ENCODE results near the gene EFNA1.

Gene EFNA1, protein sequence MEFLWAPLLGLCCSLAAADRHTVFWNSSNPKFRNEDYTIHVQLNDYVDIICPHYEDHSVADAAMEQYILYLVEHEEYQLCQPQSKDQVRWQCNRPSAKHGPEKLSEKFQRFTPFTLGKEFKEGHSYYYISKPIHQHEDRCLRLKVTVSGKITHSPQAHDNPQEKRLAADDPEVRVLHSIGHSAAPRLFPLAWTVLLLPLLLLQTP

DNA sequence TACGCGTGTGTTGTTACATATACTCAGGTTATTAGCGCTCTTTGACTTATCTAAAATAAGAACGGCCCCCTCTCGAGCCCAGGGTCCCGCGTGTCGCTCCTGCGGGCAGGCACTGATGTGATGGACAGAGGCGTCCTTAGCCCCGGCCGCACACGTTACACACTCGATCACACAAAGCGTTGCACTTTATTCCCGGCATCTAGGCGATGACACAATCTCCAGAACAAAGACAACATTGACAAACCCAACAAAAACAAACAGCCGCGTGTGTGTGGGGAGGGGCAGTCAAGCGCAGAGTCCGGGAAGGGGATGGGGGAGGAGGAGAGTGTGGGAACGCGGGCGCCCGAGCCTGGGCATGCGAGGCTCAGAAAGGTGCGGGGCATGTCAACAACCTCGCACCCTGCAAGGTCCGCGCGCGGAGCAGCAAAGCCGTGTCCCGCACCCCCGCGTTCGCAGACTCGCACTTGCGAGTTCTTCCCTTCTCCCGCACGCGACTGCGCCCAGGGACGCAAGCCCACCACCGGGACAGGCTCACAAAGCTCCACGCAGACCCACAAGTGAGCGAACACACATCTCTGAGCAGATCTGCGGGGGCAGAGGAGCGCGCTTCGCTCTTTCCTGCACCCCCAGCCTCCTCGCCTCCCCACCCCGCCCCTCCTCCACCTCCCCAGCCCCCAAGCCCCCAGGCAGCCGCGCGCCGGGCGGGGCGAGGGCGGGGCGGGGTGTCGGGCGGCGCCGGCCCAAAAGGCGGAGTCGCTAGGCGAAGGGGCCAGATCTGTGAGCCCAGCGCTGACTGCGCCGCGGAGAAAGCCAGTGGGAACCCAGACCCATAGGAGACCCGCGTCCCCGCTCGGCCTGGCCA is at the start of gene EFNA1:
Gene EFNA1, plus strand, starts transcription at position 772 of the 862 bp plus-strand sequence. CDS start 102 bp downstream, outside the sequence.
- peak; percentile 3 to 17 for DNase-seq (ENCODE audit: low read depth in 2 of 2, low spot score in 1 of 2)

DNA sequence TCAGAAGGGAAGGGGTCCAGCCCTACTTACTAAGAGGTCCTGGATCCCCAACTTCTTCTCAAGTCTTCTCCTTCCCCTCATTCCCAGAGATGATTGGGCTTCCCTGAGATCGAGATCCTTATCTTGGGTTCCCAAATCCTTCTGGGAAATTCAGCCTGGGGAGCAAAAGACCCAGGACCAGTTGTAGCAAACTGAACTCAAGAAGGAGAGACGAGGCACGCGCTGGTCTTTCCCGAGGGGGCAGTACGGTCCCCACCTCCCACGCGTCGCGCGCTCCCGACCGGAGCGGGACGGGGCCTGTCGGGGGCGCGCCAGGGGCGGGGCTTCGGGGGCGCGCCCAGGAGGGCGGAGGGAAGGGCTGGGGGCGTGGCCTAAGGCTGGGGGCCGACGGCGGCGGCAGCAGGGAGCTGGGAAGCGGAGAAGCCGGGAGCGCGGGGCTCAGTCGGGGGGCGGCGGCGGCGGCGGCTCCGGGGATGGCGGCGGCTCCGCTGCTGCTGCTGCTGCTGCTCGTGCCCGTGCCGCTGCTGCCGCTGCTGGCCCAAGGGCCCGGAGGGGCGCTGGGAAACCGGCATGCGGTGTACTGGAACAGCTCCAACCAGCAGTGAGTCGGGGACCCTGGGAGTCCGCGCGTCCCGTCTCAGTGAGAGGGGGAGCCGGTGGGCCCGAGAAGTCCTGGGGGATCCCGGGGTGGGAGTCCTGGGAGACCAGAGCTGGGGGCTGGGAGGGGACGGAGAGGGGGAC is 49.0 kb upstream of the EFNA1 start, which contains the start of gene EFNA3:
Gene EFNA3, plus strand, starts transcription at position 369 of the 741 bp plus-strand sequence. Its CDS starts 105 bp downstream, at position 474.
- no peak for DNase-seq (ENCODE audit: low read depth in 2 of 2, low spot score in 1 of 2)

DNA sequence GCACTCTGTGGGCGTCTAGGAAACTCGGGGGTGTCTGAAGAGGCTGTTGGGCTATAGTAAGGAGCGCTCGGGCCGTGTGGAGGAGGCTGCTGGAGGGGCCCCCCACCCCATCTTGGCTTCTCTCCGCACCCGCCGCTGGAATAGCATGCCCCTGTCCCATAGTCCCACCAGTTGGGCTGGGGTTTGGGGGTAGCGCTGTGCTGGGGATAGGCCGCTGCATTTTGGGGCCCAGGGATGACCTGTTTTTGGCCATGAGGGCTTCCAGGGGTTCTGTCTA is 48.5 kb upstream of the EFNA1 start:
- no peak for DNase-seq (ENCODE audit: low read depth in 2 of 2, low spot score in 1 of 2)

DNA sequence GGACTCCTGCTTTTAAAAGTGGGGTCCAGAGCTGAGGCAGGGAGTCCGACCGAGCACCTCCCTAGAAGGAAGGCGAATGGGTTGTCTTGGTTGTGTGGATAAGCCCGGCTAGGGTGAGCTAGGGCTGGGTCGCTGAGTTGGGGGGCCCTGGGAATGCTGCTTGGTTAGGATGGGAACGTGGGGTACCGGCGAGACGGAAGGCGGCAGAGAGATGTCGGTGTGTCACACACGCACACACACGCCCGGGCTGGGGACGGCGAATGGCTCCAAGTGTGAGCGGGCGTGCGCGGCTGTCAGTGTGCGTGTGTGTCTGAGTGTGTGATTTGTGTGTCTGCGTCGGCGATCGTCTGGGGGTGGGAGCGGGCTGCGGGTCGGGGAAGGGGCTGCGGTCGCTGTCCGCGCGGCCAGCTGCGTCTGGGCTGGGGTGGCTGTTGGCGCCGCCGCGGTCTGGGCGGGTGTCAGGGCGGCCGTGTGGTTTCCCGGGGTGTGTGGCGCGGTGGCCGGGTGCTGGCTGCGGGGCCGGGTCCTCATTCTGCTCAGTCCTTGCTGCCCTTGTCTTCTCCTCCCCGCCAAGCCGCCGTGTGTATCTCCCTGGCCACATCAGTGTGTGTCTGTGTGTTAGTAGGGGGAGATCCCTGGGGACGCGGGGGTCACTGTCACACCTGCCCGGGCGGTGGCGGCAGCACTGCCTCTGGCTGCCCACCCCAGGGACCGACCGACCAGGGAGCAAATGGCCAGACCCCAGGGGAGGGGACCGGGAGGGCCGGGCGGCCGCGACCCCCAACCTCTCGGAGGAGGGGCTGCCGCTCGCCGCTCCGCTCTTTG is 48.0 kb upstream of the EFNA1 start:
- no peak for DNase-seq (ENCODE audit: low read depth in 2 of 2, low spot score in 1 of 2)

DNA sequence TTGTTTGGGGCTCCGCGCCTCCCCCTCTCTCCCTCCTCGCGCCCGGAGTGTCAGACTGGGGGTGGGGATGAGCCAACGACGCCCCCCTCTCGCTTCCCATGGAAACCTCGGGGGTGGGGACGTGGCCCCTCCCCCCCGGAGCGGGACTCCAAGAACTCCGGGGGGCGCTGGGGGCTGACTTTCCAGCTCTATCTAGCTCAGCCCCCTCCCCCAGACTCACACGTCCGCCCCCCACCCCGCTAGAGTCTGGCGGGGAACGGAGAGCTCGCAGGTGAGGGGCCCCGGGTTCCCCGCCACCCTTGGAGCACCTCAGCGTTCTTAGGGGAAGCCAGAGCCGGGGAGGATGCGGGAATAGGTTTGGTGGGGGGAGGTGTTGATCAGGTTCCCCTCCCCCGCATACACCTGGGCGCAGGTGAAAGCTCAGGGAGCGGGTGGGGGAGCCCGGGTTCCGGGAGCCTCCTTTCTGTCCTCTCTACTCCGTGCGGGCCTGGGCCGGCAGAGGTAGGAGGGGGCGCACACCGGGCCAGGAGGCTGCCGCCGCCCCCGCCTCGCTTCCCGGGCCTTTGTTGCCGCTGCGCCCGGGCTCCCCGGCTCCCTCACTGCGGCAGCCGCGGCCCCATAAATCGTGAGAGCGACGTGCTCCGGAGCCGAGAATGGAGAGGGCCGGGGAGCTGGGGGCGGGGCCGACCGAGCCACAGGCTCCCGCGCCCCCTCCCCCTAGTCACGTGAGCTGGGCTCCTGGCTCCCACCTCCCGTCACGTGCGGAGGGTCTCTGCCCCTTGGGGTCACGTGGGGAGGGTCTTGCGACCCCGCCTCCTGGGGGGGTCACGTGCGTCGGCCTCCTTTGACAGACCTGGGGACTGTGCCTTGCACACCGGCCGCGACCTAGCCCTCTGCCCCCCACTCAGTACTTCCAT is 47.1 kb upstream of the EFNA1 start:
- DNase-seq (ENCODE audit: low read depth in 2 of 2, low spot score in 1 of 2) = no peak

DNA sequence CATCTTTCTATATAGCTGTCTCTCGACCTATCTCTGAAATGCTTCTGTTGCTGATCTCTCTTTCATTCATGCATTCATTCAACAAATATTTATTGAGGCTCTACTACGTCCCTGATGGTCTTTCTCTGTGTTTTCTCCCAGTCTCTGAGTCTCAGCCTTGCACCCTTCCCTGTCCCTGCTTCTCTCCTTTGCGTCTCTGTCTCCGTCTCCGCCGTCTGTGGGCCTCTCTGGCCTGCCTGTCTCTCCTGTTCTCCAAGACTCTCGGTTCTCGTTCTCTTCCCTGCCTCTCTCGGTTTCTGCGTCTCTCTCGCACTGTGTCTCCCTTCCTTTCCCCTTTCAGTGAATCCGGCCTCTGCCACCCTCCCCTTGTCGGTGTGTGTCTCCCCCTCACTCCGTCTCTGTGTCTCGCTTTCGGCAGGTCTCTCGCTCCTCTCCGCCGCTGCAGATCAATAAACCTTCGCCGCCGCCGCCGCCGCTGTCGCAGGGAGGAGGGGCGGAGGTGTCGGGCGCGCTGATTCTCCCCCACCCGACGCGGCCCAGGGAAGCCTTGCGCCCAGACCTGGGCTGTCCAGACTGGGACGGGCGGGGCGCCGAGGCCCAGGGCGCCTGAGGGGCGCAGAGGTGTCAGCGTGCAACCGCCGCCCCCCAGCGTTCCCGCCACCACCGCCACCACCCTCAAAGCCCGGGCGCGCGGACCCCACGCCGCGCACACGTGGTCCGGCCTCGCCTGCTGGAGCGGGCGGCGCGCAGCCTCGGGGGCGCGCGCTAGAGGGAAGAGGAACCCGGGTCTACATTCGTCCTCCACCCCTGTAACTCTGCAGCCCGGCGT is 46.0 kb upstream of the EFNA1 start:
- DNase-seq (ENCODE audit: low read depth in 2 of 2, low spot score in 1 of 2) = no peak

DNA sequence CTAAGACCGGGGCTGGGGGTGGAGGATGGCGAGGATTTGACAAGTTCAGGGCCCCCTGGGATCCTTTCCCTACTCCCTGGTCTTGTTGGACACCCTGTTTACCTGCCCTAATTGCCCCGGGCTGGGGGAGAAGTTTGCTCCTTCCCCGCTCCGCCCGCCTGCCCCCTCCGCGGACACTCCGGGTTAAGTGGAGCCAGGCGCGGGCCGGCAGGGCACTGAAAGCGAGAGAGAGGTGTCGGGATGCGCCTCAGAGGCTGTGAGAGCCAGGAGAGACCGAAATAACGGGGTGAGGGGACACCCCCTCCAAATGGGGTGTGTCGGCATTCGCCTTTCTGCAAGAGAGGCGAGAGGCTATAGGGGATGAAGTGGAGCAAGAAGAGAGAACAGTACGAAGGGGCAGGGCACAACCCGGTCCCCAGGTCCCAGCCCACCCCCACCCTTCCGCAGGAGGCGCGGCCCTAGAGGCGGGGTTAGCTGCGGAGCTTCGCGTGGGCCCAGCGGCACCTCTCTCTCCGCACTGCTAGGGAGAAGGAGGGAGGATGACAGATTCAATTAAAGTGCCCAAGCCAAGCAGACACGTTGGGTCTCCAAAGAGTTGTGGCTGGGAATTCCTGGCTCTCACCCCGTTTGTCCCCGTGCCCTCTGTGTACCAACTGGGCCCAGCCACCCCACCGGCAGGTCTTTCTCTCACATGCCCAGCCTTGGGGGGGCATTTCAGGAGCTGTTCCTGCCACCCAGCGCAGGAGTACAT is 45.2 kb upstream of the EFNA1 start:
- DNase-seq (ENCODE audit: low read depth in 2 of 2, low spot score in 1 of 2) = no peak

DNA sequence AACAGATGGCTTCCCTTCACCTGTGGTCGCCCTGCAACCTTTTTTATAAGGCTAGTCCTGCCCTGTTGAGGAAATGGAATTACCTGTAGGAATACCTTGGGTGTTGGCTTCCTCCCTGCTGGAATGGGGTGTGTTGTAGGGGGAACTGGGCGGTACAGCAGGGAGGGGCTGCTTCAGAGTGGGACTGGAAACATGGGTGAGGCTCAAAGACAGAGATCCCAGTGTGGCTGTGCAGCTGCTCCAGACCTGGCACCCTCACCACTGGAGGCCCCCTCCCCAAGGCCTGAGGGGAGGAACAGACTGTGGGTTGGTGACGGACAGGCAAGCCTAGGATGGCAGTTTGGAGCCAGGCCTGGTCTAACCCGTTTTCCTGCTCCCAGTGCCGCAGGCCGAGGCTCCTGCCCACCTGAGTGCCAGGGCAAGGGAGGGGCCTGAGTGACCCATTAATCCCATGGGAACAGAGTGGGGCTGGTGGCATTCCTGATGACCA is 44.6 kb upstream of the EFNA1 start:
- DNase-seq (ENCODE audit: low read depth in 2 of 2, low spot score in 1 of 2) = no peak

DNA sequence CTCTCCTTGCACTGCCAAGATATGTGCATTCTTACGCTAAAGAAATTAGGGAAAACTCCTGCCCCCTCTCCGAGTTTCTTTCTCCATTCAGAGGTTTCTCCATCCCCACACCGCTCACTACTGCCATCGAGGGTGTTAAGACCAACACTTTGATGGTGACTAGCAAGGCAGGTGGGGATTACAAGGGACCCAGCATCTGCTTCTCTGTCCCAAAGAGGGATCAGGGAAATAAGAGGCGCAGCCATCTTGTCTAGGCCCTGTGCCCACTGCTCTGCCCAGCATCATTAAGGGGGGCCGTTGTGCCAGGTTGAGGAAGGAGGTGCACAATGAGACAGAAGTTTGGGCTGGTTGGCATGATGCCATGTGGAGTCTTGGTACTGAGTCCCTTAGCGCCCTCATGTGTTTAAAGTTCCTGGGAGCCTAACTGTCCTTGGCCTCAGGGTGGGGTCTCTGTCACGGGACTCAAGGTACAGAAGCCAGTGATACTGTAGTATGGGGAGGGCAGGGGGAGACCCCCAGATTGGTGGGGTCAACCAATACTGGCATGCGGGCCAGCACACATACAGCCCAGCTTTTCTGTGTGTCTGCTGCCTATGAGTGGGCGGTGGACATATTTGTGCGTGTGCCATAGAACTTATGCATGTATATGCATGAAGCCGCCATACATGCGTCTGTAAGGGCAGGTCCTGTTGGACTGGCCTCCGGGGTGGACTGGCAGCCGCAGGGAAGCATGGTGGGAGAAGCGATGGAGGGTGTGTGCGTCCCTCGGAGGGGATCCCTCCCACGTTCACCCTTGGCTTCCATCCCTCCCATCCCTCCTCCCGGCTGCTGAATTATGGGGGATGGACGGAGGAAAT is 43.6 kb upstream of the EFNA1 start:
- no peak for DNase-seq (ENCODE audit: low read depth in 2 of 2, low spot score in 1 of 2)

DNA sequence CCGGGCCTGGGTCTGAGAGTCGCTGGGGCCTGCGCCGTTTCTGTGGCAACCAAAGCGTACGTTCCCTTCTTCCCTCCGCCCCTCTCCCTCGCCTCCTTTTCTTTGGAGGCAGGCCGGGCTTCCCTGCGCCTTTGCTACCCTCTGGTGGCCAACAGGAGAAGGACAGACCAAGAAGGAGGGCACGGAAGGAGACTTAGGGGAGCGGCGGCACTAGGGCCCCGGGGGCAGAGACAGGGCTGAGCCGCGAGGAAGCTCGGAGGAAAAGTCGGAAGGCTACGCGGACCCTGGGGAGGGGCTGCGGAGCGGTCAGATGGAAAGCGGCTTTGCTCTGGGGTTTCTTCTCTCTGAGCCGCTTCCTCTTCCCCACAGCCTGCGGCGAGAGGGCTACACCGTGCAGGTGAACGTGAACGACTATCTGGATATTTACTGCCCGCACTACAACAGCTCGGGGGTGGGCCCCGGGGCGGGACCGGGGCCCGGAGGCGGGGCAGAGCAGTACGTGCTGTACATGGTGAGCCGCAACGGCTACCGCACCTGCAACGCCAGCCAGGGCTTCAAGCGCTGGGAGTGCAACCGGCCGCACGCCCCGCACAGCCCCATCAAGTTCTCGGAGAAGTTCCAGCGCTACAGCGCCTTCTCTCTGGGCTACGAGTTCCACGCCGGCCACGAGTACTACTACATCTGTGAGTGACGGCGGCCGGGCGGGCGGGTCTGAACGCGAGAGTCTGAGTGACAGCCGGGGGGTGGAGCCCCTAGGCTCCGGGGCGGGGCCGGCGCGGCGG is 42.8 kb upstream of the EFNA1 start:
- DNase-seq (ENCODE audit: low read depth in 2 of 2, low spot score in 1 of 2) = peak; percentile 78 to 84

DNA sequence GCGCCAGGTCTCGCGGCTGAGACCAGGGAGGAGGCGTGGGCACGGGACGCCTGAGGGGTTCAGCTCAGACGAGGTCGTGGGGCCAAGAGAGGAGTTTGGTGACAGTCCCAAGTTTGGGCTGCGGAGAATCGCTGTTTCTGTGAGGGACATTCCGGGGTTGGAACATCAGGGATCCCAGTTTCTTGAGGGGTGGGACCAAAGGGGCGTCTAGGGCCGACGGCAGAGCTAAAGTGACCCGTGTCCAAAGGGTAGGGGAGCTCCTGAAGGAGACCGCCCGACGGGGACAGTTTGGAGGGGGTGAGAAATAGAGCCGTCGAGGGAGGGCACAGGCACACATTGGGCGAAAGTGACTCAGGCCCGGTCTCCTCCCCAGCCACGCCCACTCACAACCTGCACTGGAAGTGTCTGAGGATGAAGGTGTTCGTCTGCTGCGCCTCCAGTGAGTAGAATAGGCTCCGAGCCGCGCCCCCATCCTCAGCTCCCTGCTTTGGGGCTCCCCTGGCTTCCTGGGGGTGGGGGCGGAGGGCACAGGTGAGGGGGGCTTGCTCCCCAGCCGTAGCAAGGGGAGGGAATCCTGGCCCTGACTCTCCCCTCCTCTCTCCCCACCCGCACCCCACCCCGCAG is 42.1 kb upstream of the EFNA1 start:
- peak; percentile 69 to 72 for DNase-seq (ENCODE audit: low read depth in 2 of 2, low spot score in 1 of 2)

DNA sequence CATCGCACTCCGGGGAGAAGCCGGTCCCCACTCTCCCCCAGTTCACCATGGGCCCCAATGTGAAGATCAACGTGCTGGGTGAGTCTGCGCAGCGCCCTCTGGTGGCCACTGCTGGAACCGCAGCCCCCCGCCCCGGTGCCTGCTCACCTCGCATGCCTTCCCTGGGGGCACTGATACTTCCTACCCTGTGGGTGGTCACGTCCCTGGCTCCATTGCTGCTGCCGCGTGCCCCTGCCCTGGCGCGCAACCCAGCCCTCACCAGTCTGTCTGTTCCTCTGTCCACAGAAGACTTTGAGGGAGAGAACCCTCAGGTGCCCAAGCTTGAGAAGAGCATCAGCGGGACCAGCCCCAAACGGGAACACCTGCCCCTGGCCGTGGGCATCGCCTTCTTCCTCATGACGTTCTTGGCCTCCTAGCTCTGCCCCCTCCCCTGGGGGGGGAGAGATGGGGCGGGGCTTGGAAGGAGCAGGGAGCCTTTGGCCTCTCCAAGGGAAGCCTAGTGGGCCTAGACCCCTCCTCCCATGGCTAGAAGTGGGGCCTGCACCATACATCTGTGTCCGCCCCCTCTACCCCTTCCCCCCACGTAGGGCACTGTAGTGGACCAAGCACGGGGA is 41.4 kb upstream of the EFNA1 start:
- peak; percentile 51 to 57 for DNase-seq (ENCODE audit: low read depth in 2 of 2, low spot score in 1 of 2)

DNA sequence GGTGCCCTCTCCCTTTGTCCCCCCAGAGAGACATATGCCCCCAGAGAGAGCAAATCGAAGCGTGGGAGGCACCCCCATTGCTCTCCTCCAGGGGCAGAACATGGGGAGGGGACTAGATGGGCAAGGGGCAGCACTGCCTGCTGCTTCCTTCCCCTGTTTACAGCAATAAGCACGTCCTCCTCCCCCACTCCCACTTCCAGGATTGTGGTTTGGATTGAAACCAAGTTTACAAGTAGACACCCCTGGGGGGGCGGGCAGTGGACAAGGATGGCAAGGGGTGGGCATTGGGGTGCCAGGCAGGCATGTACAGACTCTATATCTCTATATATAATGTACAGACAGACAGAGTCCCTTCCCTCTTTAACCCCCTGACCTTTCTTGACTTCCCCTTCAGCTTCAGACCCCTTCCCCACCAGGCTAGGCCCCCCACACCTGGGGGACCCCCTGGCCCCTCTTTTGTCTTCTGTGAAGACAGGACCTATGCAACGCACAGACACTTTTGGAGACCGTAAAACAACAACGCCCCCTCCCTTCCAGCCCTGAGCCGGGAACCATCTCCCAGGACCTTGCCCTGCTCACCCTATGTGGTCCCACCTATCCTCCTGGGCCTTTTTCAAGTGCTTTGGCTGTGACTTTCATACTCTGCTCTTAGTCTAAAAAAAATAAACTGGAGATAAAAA is 40.7 kb upstream of the EFNA1 start:
- no peak for DNase-seq (ENCODE audit: low read depth in 2 of 2, low spot score in 1 of 2)

DNA sequence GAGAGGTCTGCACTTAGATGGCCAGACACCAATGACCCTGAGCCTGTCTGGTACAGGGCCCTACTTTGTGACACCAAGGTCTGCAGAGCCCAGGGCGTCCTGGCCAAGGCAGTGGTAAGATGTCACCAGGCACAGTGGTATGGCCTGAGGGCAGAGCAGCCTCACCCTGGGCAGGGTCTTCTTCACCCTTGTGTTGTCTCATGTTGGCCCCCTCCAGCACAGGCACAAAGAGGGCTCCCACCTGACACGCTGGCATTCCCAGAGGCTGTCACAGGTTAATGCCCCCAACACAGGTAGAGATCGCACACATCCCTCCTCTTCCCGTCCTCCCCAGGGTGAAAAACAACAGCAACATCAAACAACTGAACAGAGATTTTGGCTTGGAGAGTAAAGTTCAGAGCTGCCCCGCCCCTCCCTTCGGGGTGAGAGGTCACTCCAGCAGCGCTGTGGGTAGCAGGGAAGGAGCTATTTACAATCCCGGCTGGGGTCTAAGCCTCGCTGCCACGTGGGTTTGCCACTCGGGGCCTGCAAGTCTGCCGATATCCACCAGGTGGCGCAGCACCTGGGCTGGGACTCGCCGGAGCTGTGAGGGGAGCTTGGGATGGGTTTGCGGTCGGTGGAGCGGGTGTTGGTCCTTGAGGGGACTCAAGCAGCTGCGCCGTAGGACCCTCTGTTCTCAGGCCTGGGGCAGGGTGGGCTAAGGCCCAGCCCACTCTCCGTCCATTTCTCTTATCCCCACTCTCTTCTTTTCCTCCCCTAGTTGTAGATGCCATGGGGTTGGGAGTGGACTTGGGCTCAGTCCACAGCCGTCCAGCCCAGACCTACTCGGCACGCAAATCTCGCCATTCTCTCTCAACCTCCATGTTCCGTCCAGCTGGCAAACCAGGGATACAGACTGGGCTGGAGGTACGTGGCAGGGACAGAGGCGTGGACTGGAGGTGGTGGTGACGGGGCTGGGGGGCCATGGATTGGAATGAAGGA is 36.3 kb upstream of the EFNA1 start:
- DNase-seq (ENCODE audit: low read depth in 2 of 2, low spot score in 1 of 2) = peak; percentile 54 to 69

Measured in stimulated activated CD8-positive, alpha-beta memory T cell treated with anti-CD3 and anti-CD28 coated beads, Interleukin-4, amount 100 ng/mL, for 4 hours (primary cell).